H9 (cell line): ENCODE data around the gene RAPSN. TPM values are rescaled to one million over a fixed set of nuclear protein-coding genes. Genes with fewer than 3 reads are reported as not detected.

Experiments used
- DNase-seq: peaks from one replicate; pipeline ENCODE4 v3.0.0-alpha.2; 2017
- H2AFZ ChIP-seq: one replicate; pipeline ENCODE4 v1.6.1; 2013; ENCODE audit warnings: mild to moderate bottlenecking, low read length, control low read depth, moderate library complexity
- H2AK5ac ChIP-seq: 2 replicates; pipeline ENCODE4 v1.6.1; 2013; ENCODE audit warnings: low read length, control low read depth, mixed read lengths; ENCODE audit not compliant: insufficient read length
- H2BK120ac ChIP-seq: one replicate; pipeline ENCODE4 v1.6.1; 2013; ENCODE audit warnings: low read depth, mild to moderate bottlenecking, low read length, control low read depth, inconsistent platforms; ENCODE audit not compliant: poor library complexity, severe bottlenecking
- H2BK12ac ChIP-seq: 2 replicates; pipeline ENCODE4 v1.6.1; 2013; ENCODE audit warnings: low read length, control low read depth, mixed read lengths, low read depth; ENCODE audit not compliant: insufficient read length
- H2BK15ac ChIP-seq: 2 replicates; pipeline ENCODE4 v1.6.1; 2013; ENCODE audit warnings: low read depth, low read length, control low read depth
- H2BK20ac ChIP-seq: one replicate; pipeline ENCODE4 v1.6.1; 2013; ENCODE audit warnings: low read depth, mild to moderate bottlenecking, low read length, control low read depth, inconsistent platforms; ENCODE audit not compliant: poor library complexity, severe bottlenecking
- H2BK5ac ChIP-seq: 2 replicates; pipeline ENCODE4 v1.6.1; 2013; ENCODE audit warnings: low read length, control low read depth, mixed read lengths; ENCODE audit not compliant: insufficient read length
- H3K14ac ChIP-seq: 2 replicates; pipeline ENCODE4 v1.6.1; 2013; ENCODE audit warnings: low read length, control low read depth; ENCODE audit not compliant: insufficient read depth
- H3K18ac ChIP-seq: 2 replicates; pipeline ENCODE4 v1.6.1; 2013; ENCODE audit warnings: low read depth, mild to moderate bottlenecking, mixed read lengths, low read length, control low read depth; ENCODE audit not compliant: insufficient read length
- H3K23ac ChIP-seq: 2 replicates; pipeline ENCODE4 v1.6.1; 2013; ENCODE audit warnings: low read length, control low read depth, mixed read lengths, low read depth; ENCODE audit not compliant: insufficient read length
- H3K23me2 ChIP-seq: 2 replicates; pipeline ENCODE4 v1.6.1; 2013; ENCODE audit warnings: low read depth, mild to moderate bottlenecking, mixed read lengths, low read length, control low read depth; ENCODE audit not compliant: insufficient read length, poor library complexity, severe bottlenecking
- H3K27ac ChIP-seq: 2 replicates; pipeline ENCODE4 v1.5.1; 2013; ENCODE audit warnings: low read length, control low read depth, mixed read lengths, low read depth; ENCODE audit not compliant: insufficient read length
- H3K27me3 ChIP-seq: 2 replicates; pipeline ENCODE4 v1.6.1; 2013; ENCODE audit warnings: low read length, control low read depth, inconsistent platforms; ENCODE audit not compliant: insufficient read depth
- H3K4ac ChIP-seq: 2 replicates; pipeline ENCODE4 v1.6.1; 2013; ENCODE audit warnings: low read depth, mild to moderate bottlenecking, control low read depth, inconsistent platforms, low read length, moderate library complexity
- H3K4me1 ChIP-seq: 2 replicates; pipeline ENCODE4 v1.6.1; 2013; ENCODE audit warnings: low read length, control low read depth, inconsistent platforms; ENCODE audit not compliant: insufficient read depth
- H3K4me2 ChIP-seq: 2 replicates; pipeline ENCODE4 v1.6.1; 2013; ENCODE audit warnings: low read length, control low read depth, mixed read lengths; ENCODE audit not compliant: insufficient read length, insufficient read depth
- H3K56ac ChIP-seq: 2 replicates; pipeline ENCODE4 v1.6.1; 2013; ENCODE audit warnings: low read depth, mild to moderate bottlenecking, mixed read lengths, low read length, control low read depth; ENCODE audit not compliant: insufficient read length
- H3K79me1 ChIP-seq: 2 replicates; pipeline ENCODE4 v1.6.1; 2013; ENCODE audit warnings: low read depth, mild to moderate bottlenecking, moderate library complexity, low read length, control low read depth, inconsistent platforms; ENCODE audit not compliant: insufficient read depth, poor library complexity, severe bottlenecking
- H3K79me2 ChIP-seq: 2 replicates; pipeline ENCODE4 v1.6.1; 2013; ENCODE audit warnings: low read length, control low read depth, inconsistent platforms; ENCODE audit not compliant: insufficient read depth
- H3K9ac ChIP-seq: 2 replicates; pipeline ENCODE4 v1.6.1; 2013; ENCODE audit warnings: low read length, control low read depth, mixed read lengths; ENCODE audit not compliant: insufficient read length; ENCODE audit errors: extremely low read depth
- H3K9me3 ChIP-seq: one replicate; pipeline ENCODE4 v1.6.1; 2013; ENCODE audit warnings: low read depth, low read length, inconsistent platforms; ENCODE audit not compliant: control insufficient read depth
- H3T11ph ChIP-seq: one replicate; pipeline ENCODE4 v1.6.1; 2013; ENCODE audit warnings: mild to moderate bottlenecking, low read length, control low read depth, inconsistent platforms
- H4K20me1 ChIP-seq: one replicate; pipeline ENCODE4 v1.6.1; 2013; ENCODE audit not compliant: control insufficient read depth, insufficient read length, insufficient read depth
- H4K5ac ChIP-seq: 2 replicates; pipeline ENCODE4 v1.6.1; 2013; ENCODE audit warnings: low read depth, mild to moderate bottlenecking, mixed read lengths, low read length, control low read depth; ENCODE audit not compliant: insufficient read length
- H4K8ac ChIP-seq: replicated peaks from 2 replicates; pipeline ENCODE4 v1.6.1; 2013; ENCODE audit warnings: low read length, control low read depth, mixed read lengths, low read depth; ENCODE audit not compliant: insufficient read length
- H4K91ac ChIP-seq: 2 replicates; pipeline ENCODE4 v1.6.1; 2013; ENCODE audit warnings: low read depth, mild to moderate bottlenecking, moderate library complexity, mixed read lengths, low read length, control low read depth; ENCODE audit not compliant: insufficient read length
- H3K27ac Mint-ChIP-seq, 3 experiments: 2 replicates in 2 of 3; 3 replicates in 1 of 3; pipeline ENCODE4 v1.8.0; 2020 to 2021; ENCODE audit warnings: mixed read lengths in 3 of 3, mild to moderate bottlenecking in 1 of 3, moderate library complexity in 1 of 3
- H3K27me3 Mint-ChIP-seq: 2 replicates; pipeline ENCODE4 v1.8.0; 2021; ENCODE audit warnings: low read depth, mild to moderate bottlenecking, moderate library complexity, mixed read lengths
- H3K36me3 Mint-ChIP-seq, 3 experiments: 2 replicates in 2 of 3; 3 replicates in 1 of 3; pipeline ENCODE4 v1.8.0; 2020 to 2021; ENCODE audit warnings: low read depth in 3 of 3, mixed read lengths in 3 of 3; ENCODE audit not compliant: insufficient read depth in 1 of 3
- H3K4me1 Mint-ChIP-seq, 2 experiments: 2 replicates each; pipeline ENCODE4 v1.8.0; 2020; ENCODE audit warnings: mixed read lengths in 2 of 2
- H3K4me3 Mint-ChIP-seq, 2 experiments: 2 replicates in 1 of 2; 3 replicates in 1 of 2; pipeline ENCODE4 v1.8.0; 2020 to 2021; ENCODE audit warnings: mild to moderate bottlenecking in 2 of 2, mixed read lengths in 2 of 2, moderate library complexity in 1 of 2
- H3K9me3 Mint-ChIP-seq, 2 experiments: 2 replicates in 1 of 2; 3 replicates in 1 of 2; pipeline ENCODE4 v1.8.0; 2020; ENCODE audit warnings: mild to moderate bottlenecking in 2 of 2, mixed read lengths in 2 of 2, moderate library complexity in 1 of 2
- CTCF ChIP-seq: fragments of 200-600 bp; sonication (generic); conservative IDR thresholded peaks from 3 replicates; pipeline ENCODE4 v1.8.0; 2021; ENCODE audit warnings: antibody characterized with exemption, mild to moderate bottlenecking
- WGBS: extraction: QIAGEN DNeasy Blood & Tissue Kit; methylation state at CpG from one replicate; pipeline ENCODE4 v1.1.7; 2013; ENCODE audit warnings: missing lambda C conversion rate, low lambda C conversion rate, mixed read lengths; ENCODE audit not compliant: insufficient read length; ENCODE audit errors: extremely low coverage; 5-methylcytosine and 5-hydroxymethylcytosine counted together
- total RNA-seq: library from RNA; stranded (reverse); gene quantifications from 2 replicates; pipeline ENCODE4 v1.2.1, GENCODE V29; 2021

RAPSN gene
- total RNA-seq, 1 experiment from 2014 or later = 0.48 TPM

GRCh38 chr11:47443028-47443700 lies 5.8 kb downstream of the RAPSN start:
- Mint-ChIP-seq H3K4me1 (peaks cover 4% of the 10 kb centered on the region in 2 experiments; a peak in 2 of 4 replicates), H3K9me3 (no peaks in the 10 kb centered on the region), H3K27ac (peak overlapping the region in 1 of 3 experiments; percentile 45; a peak in 1 of 7 replicates), H3K27me3 (no peaks in the 10 kb centered on the region), H3K36me3 (no peaks in the 10 kb centered on the region), H3K4me3 (no peak overlapping the region; a peak in 1 of 5 replicates)
- Histone ChIP-seq H3K14ac (no peak overlapping the region), H3T11ph (no peak overlapping the region), H3K18ac (no peak overlapping the region), H3K56ac (no peak overlapping the region), H3K27ac (no peak overlapping the region), H3K79me1 (no peaks in the 10 kb centered on the region), H2BK12ac (no peak overlapping the region), H2AFZ (no peak overlapping the region), H2AK5ac (no peak overlapping the region), H3K9me3 (no peaks in the 10 kb centered on the region), H3K9ac (no peak overlapping the region), H4K91ac (no peak overlapping the region), H2BK15ac (no peak overlapping the region), H3K4ac (no peak overlapping the region), H3K23me2 (no peaks in the 10 kb centered on the region), H3K4me2 (no peak overlapping the region), H3K79me2 (no peaks in the 10 kb centered on the region), H4K20me1 (no peaks in the 10 kb centered on the region), H3K27me3 (no peaks in the 10 kb centered on the region), H3K4me1 (no peaks in the 10 kb centered on the region), H2BK5ac (no peak overlapping the region), H2BK20ac (no peak overlapping the region), H2BK120ac (no peak overlapping the region), H4K5ac (no peak overlapping the region), H4K8ac (no peak overlapping the region), H3K23ac (no peak overlapping the region)
- no CpG with 5 or more reads among the region's 12 CpGs for WGBS
- DNase-seq = no peak
- peak; percentile 40; the same call in 2 of the 3 replicates for TF ChIP-seq CTCF
